Spleen (tissue), 7 donors: ENCODE results near the gene FBXL17.

ENCODE experiments used
- CTCF ChIP-seq, 11 experiments: fragments of 200-600 bp in 7 of 11; fragments of 450-650 bp in 4 of 11; sonication (generic) in 4 of 11; IDR thresholded peaks in 8 of 11; conservative IDR thresholded peaks in 3 of 11; 1 replicate in 7 of 11; 2 replicates in 4 of 11; pipeline versions ENCODE4 v1.4.0 to v1.8.0; 2016 to 2021; ENCODE audit warnings: antibody characterized with exemption in 11 of 11, inconsistent platforms in 4 of 11, mild to moderate bottlenecking in 1 of 11
- POLR2A ChIP-seq, 3 donors: fragments of 450-650 bp; IDR thresholded peaks; one replicate each; pipeline ENCODE4 v1.5.1; 2017; ENCODE audit warnings: antibody characterized with exemption in 3 of 3, mild to moderate bottlenecking in 1 of 3
- POLR2AphosphoS5 ChIP-seq, 3 donors: sonication (generic); formaldehyde crosslinking; IDR thresholded peaks; one replicate each; pipeline ENCODE4 v1.5.1; 2017; ENCODE audit warnings: antibody characterized with exemption in 3 of 3
- donor health status: DM: no; HTN: no; CAD: no; lungs with moderate emphysema.
- donor health status: DM: no; HTN: no; CAD: no.
- donor health status: DM: no; HTN: no; CAD: no.

GRCh38 chr5:108382784-108383330, 959 bp upstream of the FBXL17 start:
- TF ChIP-seq CTCF (IDR thresholded peaks at IDR 0.05 in 8 of 11, conservative IDR thresholded peaks at IDR 0.05 in 3 of 11) (no peak), POLR2A (IDR thresholded peaks at IDR 0.05) (no peak), POLR2AphosphoS5 (IDR thresholded peaks at IDR 0.05) (no peak)
